Adrenal gland (tissue), 12 donors: ENCODE results near the gene GAMT. TPM values are rescaled to one million over a fixed set of nuclear protein-coding genes. Genes with fewer than 3 reads are reported as not detected.

Source experiments
- DNase-seq, 7 donors: peaks; one replicate each; pipeline ENCODE4 v3.0.0-alpha.2; 2019 to 2020
- H3K27ac ChIP-seq, 5 donors: fragments of 200-600 bp; sonication (generic) in 4 of 5; 1 replicate in 3 of 5; 2 replicates in 2 of 5; pipeline versions ENCODE4 v1.5.1 to v1.8.0; 2016 to 2020; ENCODE audit warnings: mild to moderate bottlenecking in 1 of 5
- H3K27me3 ChIP-seq: fragments of 200-600 bp; 2 replicates; pipeline ENCODE4 v1.8.0; 2021
- H3K36me3 ChIP-seq, 2 donors: fragments of 200-600 bp; replicated peaks in 1 of 2; 1 replicate in 1 of 2; 2 replicates in 1 of 2; pipeline versions ENCODE4 v1.5.1 to v1.8.0; 2018 to 2022
- H3K4me1 ChIP-seq, 2 donors: fragments of 200-600 bp; replicated peaks in 1 of 2; 1 replicate in 1 of 2; 2 replicates in 1 of 2; pipeline versions ENCODE4 v1.5.1 to v1.8.0; 2018 to 2021
- H3K4me3 ChIP-seq, 4 donors: fragments of 200-600 bp; sonication (generic) in 3 of 4; one replicate each; pipeline ENCODE4 v1.5.1; 2016 to 2018
- H3K9me3 ChIP-seq, 3 donors: fragments of 200-600 bp; sonication (generic) in 1 of 3; replicated peaks in 1 of 3; 1 replicate in 2 of 3; 2 replicates in 1 of 3; pipeline versions ENCODE4 v1.5.1 to v1.8.0; 2016 to 2021
- POLR2A ChIP-seq, 2 donors: fragments of 450-650 bp; IDR thresholded peaks; one replicate each; pipeline ENCODE4 v1.6.1; 2017; ENCODE audit warnings: antibody characterized with exemption in 2 of 2, mild to moderate bottlenecking in 2 of 2, moderate library complexity in 1 of 2
- WGBS, 4 donors: extraction: QIAGEN DNeasy Blood & Tissue Kit in 2 of 4; methylation state at CpG; one replicate each; pipeline versions ENCODE4 v1.1.5 to v1.1.7; 2013 to 2017; 5-methylcytosine and 5-hydroxymethylcytosine counted together
- intact Hi-C, 2 donors: fragments of 100-400 bp; cut with DNase I; formaldehyde crosslinking; loops; one replicate each; pipeline versions ENCODE4 v1.14.1 to v1.15.0; 2022 to 2023
- polyA plus RNA-seq, 3 donors: library from polyadenylated mRNA; stranded (reverse); fragments of 200-250 nt in 2 of 3; fragments of 350-450 nt in 1 of 3; fragmentation: Illumina TruSeq in 1 of 3; extraction: RNeasy Lipid Tissue Mini Kit (QIAGEN cat#74804) in 1 of 3; gene quantifications; one replicate each; pipeline ENCODE4 v1.2.3, GENCODE V29; 2013 to 2014
- total RNA-seq, 9 donors: library from RNA; depleted of rRNA in 4 of 9; stranded (reverse); fragments of >200 nt in 4 of 9; fragments of 120-200 nt in 1 of 9; fragmentation: NEBNext Ultra II Directional in 1 of 9; extraction: Animal tissue kit (Norgen Biotek cat#: 25700) in 1 of 9; gene quantifications; one replicate each; pipeline versions ENCODE4 v1.1.0 to v1.2.4, GENCODE V29; 2013 to 2023
- TF ChIP-seq, protein P1 (sequence below), 6 experiments: fragments of 450-650 bp in 4 of 6; fragments of 200-600 bp in 2 of 6; sonication (generic) in 1 of 6; IDR thresholded peaks; 1 replicate in 5 of 6; 2 replicates in 1 of 6; pipeline versions ENCODE4 v1.5.1 to v1.8.0; 2016 to 2021; ENCODE audit warnings: antibody characterized with exemption in 6 of 6, mild to moderate bottlenecking in 2 of 6, moderate library complexity in 1 of 6
- donor health status: healthy with polysubstance abuse.
- donor health status: Bipolar disorder and iron deficiency.
- donor health status: DM: yes; HTN: yes; CAD: no.
- donor health status: DM: no; HTN: no; CAD: no.
- donor health status: DM: no; HTN: no; CAD: no.
- donor health status: DM: yes; HTN: yes; CAD: no.

The GAMT gene
- total and polyA plus RNA-seq, 12 donors, result 7.4 to 96.9 (median 36.3) TPM

DNA sequence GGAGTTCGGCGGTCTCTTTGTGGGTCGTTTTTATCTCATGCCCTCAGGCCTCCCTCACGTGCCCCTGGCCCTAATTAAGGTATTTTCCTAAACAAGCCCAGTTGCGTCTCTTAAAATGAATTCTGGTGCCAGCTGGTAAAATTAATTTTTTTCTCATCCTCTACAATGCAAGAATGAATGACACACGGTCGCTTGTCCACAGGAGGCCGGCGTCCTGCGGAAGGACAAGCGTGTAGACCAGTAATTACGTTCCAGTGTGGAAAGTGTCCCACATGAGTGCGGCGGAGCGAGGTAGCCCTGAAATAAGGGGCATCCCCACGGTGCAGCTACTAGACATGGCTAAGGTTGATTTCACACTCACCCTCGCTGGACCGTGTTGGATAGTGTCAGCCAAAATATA is 52.1 kb downstream of the GAMT start:
- Histone ChIP-seq H3K4me1 (peaks cover 2 to 3% of the 10 kb centered on the region in 2 donors), H3K36me3 (no peaks in the 10 kb centered on the region), H3K27ac (no peak overlapping the region), H3K9me3 (no peaks in the 10 kb centered on the region), H3K4me3 (no peak overlapping the region), H3K27me3 (no peaks in the 10 kb centered on the region)
- intact Hi-C loops, result no loop called here
- WGBS, 4 donors, result 86 to 87% (median 86%) methylated on average over 18 of the region's 18 CpGs
- no peak for TF ChIP-seq POLR2A (IDR thresholded peaks at IDR 0.05)
- TF ChIP-seq, protein P1, sequence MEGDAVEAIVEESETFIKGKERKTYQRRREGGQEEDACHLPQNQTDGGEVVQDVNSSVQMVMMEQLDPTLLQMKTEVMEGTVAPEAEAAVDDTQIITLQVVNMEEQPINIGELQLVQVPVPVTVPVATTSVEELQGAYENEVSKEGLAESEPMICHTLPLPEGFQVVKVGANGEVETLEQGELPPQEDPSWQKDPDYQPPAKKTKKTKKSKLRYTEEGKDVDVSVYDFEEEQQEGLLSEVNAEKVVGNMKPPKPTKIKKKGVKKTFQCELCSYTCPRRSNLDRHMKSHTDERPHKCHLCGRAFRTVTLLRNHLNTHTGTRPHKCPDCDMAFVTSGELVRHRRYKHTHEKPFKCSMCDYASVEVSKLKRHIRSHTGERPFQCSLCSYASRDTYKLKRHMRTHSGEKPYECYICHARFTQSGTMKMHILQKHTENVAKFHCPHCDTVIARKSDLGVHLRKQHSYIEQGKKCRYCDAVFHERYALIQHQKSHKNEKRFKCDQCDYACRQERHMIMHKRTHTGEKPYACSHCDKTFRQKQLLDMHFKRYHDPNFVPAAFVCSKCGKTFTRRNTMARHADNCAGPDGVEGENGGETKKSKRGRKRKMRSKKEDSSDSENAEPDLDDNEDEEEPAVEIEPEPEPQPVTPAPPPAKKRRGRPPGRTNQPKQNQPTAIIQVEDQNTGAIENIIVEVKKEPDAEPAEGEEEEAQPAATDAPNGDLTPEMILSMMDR (IDR thresholded peaks at IDR 0.05), result no peak
- DNase-seq, result no peak

Other genes starting within 250 kb of the GAMT start
- gene SBNO2, start 227.3 kb downstream of the GAMT start, total RNA-seq, result 100 to 1,000 TPM in 3 of 9 donors, 10 to 100 TPM in 6; 14.4 to 176 (median 65.2) TPM
- 100 to 1,000 TPM in 1 of 3 donors, 10 to 100 TPM in 2; 13.6 to 118 (median 84.2) TPM for gene SBNO2, start 227.3 kb downstream of the GAMT start, polyA plus RNA-seq
- 100 to 1,000 TPM in 3 of 9 donors, 10 to 100 TPM in 6; 53.5 to 117 (median 93.2) TPM for gene STK11, start 195.8 kb downstream of the GAMT start, total RNA-seq
- 100 to 1,000 TPM in 1 of 3 donors, 10 to 100 TPM in 2; 37.8 to 148 (median 94.5) TPM for gene STK11, start 195.8 kb downstream of the GAMT start, polyA plus RNA-seq
- gene CBARP, start 163.5 kb downstream of the GAMT start, total RNA-seq, result 1 to 10 TPM in 6 of 9 donors, under 1 TPM in 1, not detected in 2; 0.67 to 5.0 (median 1.8) TPM
- 1 to 10 TPM in 2 of 3 donors, under 1 TPM in 1; 0.09 to 9.3 (median 2.2) TPM for gene CBARP, start 163.5 kb downstream of the GAMT start, polyA plus RNA-seq
- gene ATP5F1D, start 159.8 kb downstream of the GAMT start, total RNA-seq, result 100 to 1,000 TPM in 7 of 9 donors, 10 to 100 TPM in 2; 78.9 to 435 (median 205) TPM
- gene ATP5F1D, start 159.8 kb downstream of the GAMT start, polyA plus RNA-seq, result 1,000 to 10,000 TPM in 1 of 3 donors, 100 to 1,000 TPM in 1, 10 to 100 TPM in 1; 15.6 to 1,534 (median 925) TPM
- gene MIDN, start 153.0 kb downstream of the GAMT start, total RNA-seq, result 100 to 1,000 TPM in 5 of 9 donors, 10 to 100 TPM in 3, 1 to 10 TPM in 1; 8.6 to 189 (median 112) TPM
- 10 to 100 TPM; 15.5 to 73.0 (median 46.8) TPM for gene MIDN, start 153.0 kb downstream of the GAMT start, polyA plus RNA-seq
- gene CIRBP, start 132.2 kb downstream of the GAMT start, total RNA-seq, result 1,000 to 10,000 TPM in 1 of 9 donors, 100 to 1,000 TPM in 8; 317 to 1,164 (median 674) TPM
- gene CIRBP, start 132.2 kb downstream of the GAMT start, polyA plus RNA-seq, result 100 to 1,000 TPM; 360 to 990 (median 737) TPM
- gene FAM174C, start 126.0 kb downstream of the GAMT start, total RNA-seq, result 100 to 1,000 TPM in 3 of 9 donors, 10 to 100 TPM in 6; 48.4 to 279 (median 85.0) TPM
- 100 to 1,000 TPM in 2 of 3 donors, 1 to 10 TPM in 1; 3.8 to 139 (median 123) TPM for gene FAM174C, start 126.0 kb downstream of the GAMT start, polyA plus RNA-seq
- gene EFNA2, start 115.7 kb downstream of the GAMT start, total RNA-seq, result under 1 TPM in 1 of 9 donors, not detected in 8; 0.11 TPM
- gene EFNA2, start 115.7 kb downstream of the GAMT start, polyA plus RNA-seq, result not detected
- gene NDUFS7, start 17.6 kb downstream of the GAMT start, total RNA-seq, result 100 to 1,000 TPM; 102 to 286 (median 150) TPM
- 100 to 1,000 TPM in 2 of 3 donors, 1 to 10 TPM in 1; 4.7 to 267 (median 134) TPM for gene NDUFS7, start 17.6 kb downstream of the GAMT start, polyA plus RNA-seq
- 10 to 100 TPM; 11.5 to 87.5 (median 41.4) TPM for gene DAZAP1, start 6.0 kb upstream of the GAMT start, total RNA-seq
- gene DAZAP1, start 6.0 kb upstream of the GAMT start, polyA plus RNA-seq, result 100 to 1,000 TPM in 1 of 3 donors, 10 to 100 TPM in 2; 60.0 to 117 (median 77.5) TPM
- 1,000 to 10,000 TPM in 6 of 9 donors, 100 to 1,000 TPM in 3; 780 to 3,934 (median 1,471) TPM for gene RPS15, start 36.9 kb upstream of the GAMT start, total RNA-seq
- gene RPS15, start 36.9 kb upstream of the GAMT start, polyA plus RNA-seq, result 1,000 to 10,000 TPM in 2 of 3 donors, 100 to 1,000 TPM in 1; 471 to 4,071 (median 2,224) TPM
- gene APC2, start 48.6 kb upstream of the GAMT start, total RNA-seq, result 1 to 10 TPM in 3 of 9 donors, under 1 TPM in 6; 0.06 to 6.9 (median 0.35) TPM
- 10 to 100 TPM in 1 of 3 donors, under 1 TPM in 2; 0.71 to 12.9 (median 0.82) TPM for gene APC2, start 48.6 kb upstream of the GAMT start, polyA plus RNA-seq
- gene C19orf25, start 77.7 kb upstream of the GAMT start, total RNA-seq, result 10 to 100 TPM; 26.9 to 60.4 (median 35.6) TPM
- 10 to 100 TPM in 2 of 3 donors, 1 to 10 TPM in 1; 6.0 to 55.7 (median 33.4) TPM for gene C19orf25, start 77.7 kb upstream of the GAMT start, polyA plus RNA-seq
- gene PCSK4, start 88.8 kb upstream of the GAMT start, total RNA-seq, result 10 to 100 TPM in 2 of 9 donors, 1 to 10 TPM in 7; 1.2 to 13.1 (median 4.4) TPM
- gene PCSK4, start 88.8 kb upstream of the GAMT start, polyA plus RNA-seq, result 10 to 100 TPM in 2 of 3 donors, 1 to 10 TPM in 1; 1.3 to 29.7 (median 13.7) TPM
- gene REEP6, start 89.6 kb upstream of the GAMT start, total RNA-seq, result 100 to 1,000 TPM in 5 of 9 donors, 10 to 100 TPM in 4; 44.5 to 189 (median 110) TPM
- 100 to 1,000 TPM in 2 of 3 donors, 10 to 100 TPM in 1; 16.5 to 205 (median 120) TPM for gene REEP6, start 89.6 kb upstream of the GAMT start, polyA plus RNA-seq
- gene ADAMTSL5, start 111.5 kb upstream of the GAMT start, total RNA-seq, result 1 to 10 TPM in 7 of 9 donors, under 1 TPM in 2; 0.61 to 8.8 (median 1.6) TPM
- 1 to 10 TPM in 2 of 3 donors, under 1 TPM in 1; 0.79 to 2.4 (median 2.0) TPM for gene ADAMTSL5, start 111.5 kb upstream of the GAMT start, polyA plus RNA-seq
- under 1 TPM in 2 of 9 donors, not detected in 7; 0.15 to 0.17 TPM for gene PLK5, start 122.5 kb upstream of the GAMT start, total RNA-seq
- 1 to 10 TPM in 1 of 3 donors, under 1 TPM in 1, not detected in 1; 0.47 to 1.0 TPM for gene PLK5, start 122.5 kb upstream of the GAMT start, polyA plus RNA-seq
- 10 to 100 TPM in 8 of 9 donors, 1 to 10 TPM in 1; 7.3 to 31.6 (median 20.1) TPM for gene MEX3D, start 166.8 kb upstream of the GAMT start, total RNA-seq
- gene MEX3D, start 166.8 kb upstream of the GAMT start, polyA plus RNA-seq, result 1 to 10 TPM; 1.6 to 2.6 (median 2.1) TPM
- 100 to 1,000 TPM in 4 of 9 donors, 10 to 100 TPM in 5; 60.6 to 144 (median 92.1) TPM for gene MBD3, start 191.3 kb upstream of the GAMT start, total RNA-seq
- 100 to 1,000 TPM in 1 of 3 donors, 10 to 100 TPM in 1, 1 to 10 TPM in 1; 3.5 to 221 (median 95.8) TPM for gene MBD3, start 191.3 kb upstream of the GAMT start, polyA plus RNA-seq
- gene UQCR11, start 203.9 kb upstream of the GAMT start, total RNA-seq, result 100 to 1,000 TPM in 6 of 9 donors, 10 to 100 TPM in 3; 47.1 to 336 (median 267) TPM
- 100 to 1,000 TPM in 1 of 3 donors, 10 to 100 TPM in 2; 91.7 to 122 (median 96.9) TPM for gene UQCR11, start 203.9 kb upstream of the GAMT start, polyA plus RNA-seq